Fibroblast of lung (primary cell): Measurements from ENCODE around the gene HVCN1. TPM values are rescaled to one million over a fixed set of nuclear protein-coding genes. Genes with fewer than 3 reads are reported as not detected.
A peak's percentile ranks its signal among the peaks of the same experiment; 100 is the strongest.

Source experiments
- DNase-seq, 2 donors: peaks; one replicate each; pipeline versions ENCODE4 v3.0.0 to v3.0.0-alpha.2; 2010; ENCODE audit warnings: low read depth in 2 of 2
- H2AFZ ChIP-seq: 2 replicates; pipeline ENCODE4 v1.5.1; 2012; ENCODE audit warnings: low read length, control low read depth, inconsistent platforms
- H3K27ac ChIP-seq: 2 replicates; pipeline ENCODE4 v1.5.1; 2011; ENCODE audit warnings: low read length, control low read depth; ENCODE audit not compliant: insufficient read depth
- H3K27me3 ChIP-seq: 2 replicates; pipeline ENCODE4 v1.5.1; 2011; ENCODE audit warnings: mild to moderate bottlenecking, low read length; ENCODE audit not compliant: control insufficient read depth, insufficient read depth
- H3K36me3 ChIP-seq: 2 replicates; pipeline ENCODE4 v1.5.1; 2011; ENCODE audit warnings: low read length; ENCODE audit not compliant: control insufficient read depth, insufficient read depth
- H3K4me1 ChIP-seq: 2 replicates; pipeline ENCODE4 v1.5.1; 2011; ENCODE audit warnings: low read length; ENCODE audit not compliant: control insufficient read depth, insufficient read depth; ENCODE audit errors: extremely low read depth
- H3K4me2 ChIP-seq: 2 replicates; pipeline ENCODE4 v1.5.1; 2011; ENCODE audit warnings: low read length, control low read depth; ENCODE audit not compliant: insufficient read depth; ENCODE audit errors: extremely low read depth
- H3K4me3 ChIP-seq, 4 experiments: fragments of 200-600 bp in 1 of 4; sonication (generic) in 1 of 4; replicated peaks in 1 of 4; 2 replicates each; pipeline ENCODE4 v1.5.1; 2011 to 2016; ENCODE audit warnings: low read length in 4 of 4, low read depth in 3 of 4, mild to moderate bottlenecking in 3 of 4, control low read depth in 2 of 4, inconsistent platforms in 1 of 4, mixed read lengths in 1 of 4; ENCODE audit not compliant: insufficient read depth in 1 of 4; ENCODE audit errors: control extremely low read depth in 1 of 4
- H3K79me2 ChIP-seq: 2 replicates; pipeline ENCODE4 v1.5.1; 2012; ENCODE audit warnings: mild to moderate bottlenecking, low read length, inconsistent platforms; ENCODE audit not compliant: control insufficient read depth, insufficient read depth
- H3K9ac ChIP-seq: 2 replicates; pipeline ENCODE4 v1.5.1; 2011; ENCODE audit warnings: mild to moderate bottlenecking, low read length, control low read depth; ENCODE audit not compliant: insufficient read depth
- H3K9me3 ChIP-seq: 2 replicates; pipeline ENCODE4 v1.5.1; 2012; ENCODE audit warnings: low read depth, low read length; ENCODE audit not compliant: control insufficient read depth, insufficient read depth
- H4K20me1 ChIP-seq: 2 replicates; pipeline ENCODE4 v1.5.1; 2011; ENCODE audit warnings: low read length; ENCODE audit not compliant: control insufficient read depth, insufficient read depth; ENCODE audit errors: extremely low read depth
- EZH2 ChIP-seq: IDR thresholded peaks from 2 replicates; pipeline ENCODE4 v1.5.1; 2012; ENCODE audit warnings: low read length, control low read depth, mild to moderate bottlenecking; ENCODE audit errors: missing control alignments
- polyA plus RNA-seq, 2 donors: library from polyadenylated mRNA; depleted of rRNA in 1 of 2; stranded (reverse) in 1 of 2; unstranded in 1 of 2; fragments of >200 nt; gene quantifications; 2 replicates each; pipeline ENCODE4 v1.2.1, GENCODE V29; 2011 to 2012; ENCODE audit warnings: missing spikeins in 1 of 2
- total RNA-seq: library from RNA; depleted of rRNA; stranded (reverse); fragments of >200 nt; gene quantifications from 2 replicates; pipeline ENCODE4 v1.2.1, GENCODE V29; 2014
- TF ChIP-seq, protein P1 (sequence below), 2 donors: IDR thresholded peaks in 1 of 2; conservative IDR thresholded peaks in 1 of 2; 1 replicate in 1 of 2; 2 replicates in 1 of 2; pipeline ENCODE4 v1.5.1; 2011 to 2012; ENCODE audit warnings: low read length in 2 of 2, control low read depth in 1 of 2, inconsistent platforms in 1 of 2, low read depth in 1 of 2, mild to moderate bottlenecking in 1 of 2

Gene HVCN1
- total and polyA plus RNA-seq, 2 donors (not counting 1 experiment from before 2014, with no cell fraction given): 3.6 to 7.4 TPM

DNA sequence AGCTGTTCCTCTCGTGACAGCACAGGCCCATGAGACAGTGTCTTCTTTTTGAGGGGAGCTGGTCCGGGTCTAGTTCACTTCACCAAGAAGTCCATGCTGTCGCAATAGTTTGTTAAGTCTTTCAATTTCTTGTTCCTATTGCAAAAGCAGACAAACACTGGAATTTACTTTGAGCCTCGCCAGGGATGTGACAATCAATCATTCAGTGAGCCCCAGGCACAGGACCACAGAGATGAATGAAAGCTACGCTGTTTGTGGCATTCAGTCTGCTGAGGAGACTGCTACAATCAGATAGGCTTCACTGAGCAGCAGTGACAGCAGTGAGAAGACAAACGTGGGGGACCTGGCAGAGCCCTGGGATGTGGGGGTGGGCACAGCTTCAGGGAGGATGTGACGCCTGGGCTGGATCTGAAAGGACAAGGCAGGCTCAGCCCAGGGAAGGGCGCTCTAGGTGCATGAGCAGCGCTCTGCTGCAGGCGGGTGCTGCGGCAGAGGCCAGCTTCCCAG, 39.5 kb downstream of the HVCN1 start:
- H3K9ac ChIP-seq: no peak overlapping the region
- no peaks in the 10 kb centered on the region for H3K27me3 ChIP-seq
- no peaks in the 10 kb centered on the region for H3K9me3 ChIP-seq
- no peak for TF ChIP-seq EZH2
- TF ChIP-seq, protein P1, sequence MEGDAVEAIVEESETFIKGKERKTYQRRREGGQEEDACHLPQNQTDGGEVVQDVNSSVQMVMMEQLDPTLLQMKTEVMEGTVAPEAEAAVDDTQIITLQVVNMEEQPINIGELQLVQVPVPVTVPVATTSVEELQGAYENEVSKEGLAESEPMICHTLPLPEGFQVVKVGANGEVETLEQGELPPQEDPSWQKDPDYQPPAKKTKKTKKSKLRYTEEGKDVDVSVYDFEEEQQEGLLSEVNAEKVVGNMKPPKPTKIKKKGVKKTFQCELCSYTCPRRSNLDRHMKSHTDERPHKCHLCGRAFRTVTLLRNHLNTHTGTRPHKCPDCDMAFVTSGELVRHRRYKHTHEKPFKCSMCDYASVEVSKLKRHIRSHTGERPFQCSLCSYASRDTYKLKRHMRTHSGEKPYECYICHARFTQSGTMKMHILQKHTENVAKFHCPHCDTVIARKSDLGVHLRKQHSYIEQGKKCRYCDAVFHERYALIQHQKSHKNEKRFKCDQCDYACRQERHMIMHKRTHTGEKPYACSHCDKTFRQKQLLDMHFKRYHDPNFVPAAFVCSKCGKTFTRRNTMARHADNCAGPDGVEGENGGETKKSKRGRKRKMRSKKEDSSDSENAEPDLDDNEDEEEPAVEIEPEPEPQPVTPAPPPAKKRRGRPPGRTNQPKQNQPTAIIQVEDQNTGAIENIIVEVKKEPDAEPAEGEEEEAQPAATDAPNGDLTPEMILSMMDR (conservative IDR thresholded peaks at IDR 0.05 in 1 of 2, IDR thresholded peaks at IDR 0.05 in 1 of 2; ENCODE audit: low read depth in 1 of 2, low read length in 2 of 2): no peak
- H4K20me1 ChIP-seq: no peaks in the 10 kb centered on the region
- peak in 1 of 2 donors; percentile 29 for DNase-seq
- no peak overlapping the region for H3K4me2 ChIP-seq
- no peak overlapping the region for H3K4me3 ChIP-seq
- H3K36me3 ChIP-seq: no peaks in the 10 kb centered on the region
- H2AFZ ChIP-seq: no peak overlapping the region
- H3K79me2 ChIP-seq: no peaks in the 10 kb centered on the region
- no peak overlapping the region for H3K27ac ChIP-seq
- no peaks in the 10 kb centered on the region for H3K4me1 ChIP-seq

DNA sequence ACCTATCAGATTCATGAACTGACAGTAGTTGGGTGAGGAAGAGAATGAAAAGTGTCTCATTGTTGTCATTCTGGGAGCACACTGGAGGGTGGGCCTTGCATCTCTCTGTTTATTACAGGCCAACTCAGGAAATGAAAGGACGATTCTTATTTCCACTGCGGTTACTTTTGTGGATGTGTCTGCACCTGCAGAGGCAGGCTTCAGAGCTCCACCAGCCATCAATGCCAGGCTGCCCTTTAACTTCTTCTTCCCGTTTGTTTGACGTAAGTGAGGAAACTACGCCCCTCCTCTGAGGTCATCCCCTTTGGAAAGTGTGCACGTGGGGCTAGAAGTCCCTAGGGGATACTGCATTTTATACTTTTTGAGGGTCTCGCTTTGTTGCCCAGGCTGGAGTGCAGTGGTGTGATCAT, 41.3 kb downstream of the HVCN1 start:
- Histone ChIP-seq H4K20me1 (no peaks in the 10 kb centered on the region), H3K79me2 (no peaks in the 10 kb centered on the region), H3K27ac (no peak overlapping the region), H3K4me2 (no peak overlapping the region), H2AFZ (no peak overlapping the region), H3K4me1 (no peaks in the 10 kb centered on the region), H3K9me3 (no peaks in the 10 kb centered on the region), H3K9ac (no peak overlapping the region), H3K27me3 (no peaks in the 10 kb centered on the region), H3K4me3 (no peak overlapping the region), H3K36me3 (no peaks in the 10 kb centered on the region)
- DNase-seq: no peak
- TF ChIP-seq, protein P1 (conservative IDR thresholded peaks at IDR 0.05 in 1 of 2, IDR thresholded peaks at IDR 0.05 in 1 of 2; ENCODE audit: low read depth in 1 of 2, low read length in 2 of 2): no peak
- TF ChIP-seq EZH2: no peak

DNA sequence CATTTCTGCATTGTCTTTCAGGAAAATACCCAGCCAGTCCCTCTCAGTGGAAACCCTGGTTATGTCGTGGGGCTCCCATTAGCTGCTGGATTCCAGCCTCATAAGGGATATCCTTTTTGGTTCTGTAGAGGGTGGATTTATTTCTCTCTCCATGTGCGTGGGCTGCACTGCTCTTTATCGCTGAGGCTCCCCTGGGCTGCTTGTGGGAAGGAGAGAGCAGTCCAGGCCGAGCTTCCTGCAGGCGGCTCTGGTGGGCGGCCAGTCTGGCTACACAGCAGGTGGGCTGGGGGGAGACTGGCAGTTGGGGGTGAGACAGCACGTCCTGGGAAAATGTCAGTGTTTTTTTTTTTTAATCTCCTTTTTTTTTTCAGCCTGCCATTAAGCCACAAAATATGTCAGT, 47.4 kb downstream of the HVCN1 start:
- no peaks in the 10 kb centered on the region for H3K79me2 ChIP-seq
- H4K20me1 ChIP-seq: no peaks in the 10 kb centered on the region
- H3K27me3 ChIP-seq: no peaks in the 10 kb centered on the region
- H2AFZ ChIP-seq: no peak overlapping the region
- no peak overlapping the region for H3K4me3 ChIP-seq
- DNase-seq: peak in 1 of 2 donors; percentile 66
- no peak overlapping the region for H3K9ac ChIP-seq
- TF ChIP-seq, protein P1 (conservative IDR thresholded peaks at IDR 0.05 in 1 of 2, IDR thresholded peaks at IDR 0.05 in 1 of 2; ENCODE audit: low read depth in 1 of 2, low read length in 2 of 2): no peak
- TF ChIP-seq EZH2: no peak
- H3K27ac ChIP-seq: no peak overlapping the region
- no peaks in the 10 kb centered on the region for H3K9me3 ChIP-seq
- H3K4me1 ChIP-seq: peaks cover 9% of the 10 kb centered on the region
- no peak overlapping the region for H3K4me2 ChIP-seq
- H3K36me3 ChIP-seq: no peaks in the 10 kb centered on the region
